Stimulated activated CD4-positive, alpha-beta T cell treated with anti-CD3 and anti-CD28 coated beads, Interleukin-15, amount 100 ng/mL, for 24 hours (primary cell): Measurements from ENCODE around the gene DIP2C.

ENCODE experiments used
- DNase-seq: peaks from one replicate; pipeline ENCODE4 v3.0.0-alpha.2; 2020

Gene DIP2C

DNA sequence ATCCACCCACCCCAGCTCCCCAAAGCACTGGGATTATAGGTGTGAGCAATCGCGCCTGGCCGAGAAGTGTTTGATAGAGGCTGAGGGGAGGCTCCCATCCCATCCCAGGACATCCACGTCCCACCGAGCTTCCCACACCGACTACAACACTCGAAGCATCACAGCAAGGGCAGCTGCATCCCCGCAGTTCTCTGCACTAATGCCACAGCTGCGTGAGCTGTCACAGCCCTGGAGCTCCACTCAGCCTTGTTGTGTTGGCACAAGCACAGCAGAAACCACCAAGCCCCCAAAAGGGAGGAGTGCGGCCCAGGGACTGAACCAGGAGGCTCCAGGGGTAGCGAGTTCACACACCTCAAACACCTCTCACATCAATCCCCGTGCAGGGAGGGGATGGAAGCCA is 121.6 kb downstream of the DIP2C start:
- no peak for DNase-seq

DNA sequence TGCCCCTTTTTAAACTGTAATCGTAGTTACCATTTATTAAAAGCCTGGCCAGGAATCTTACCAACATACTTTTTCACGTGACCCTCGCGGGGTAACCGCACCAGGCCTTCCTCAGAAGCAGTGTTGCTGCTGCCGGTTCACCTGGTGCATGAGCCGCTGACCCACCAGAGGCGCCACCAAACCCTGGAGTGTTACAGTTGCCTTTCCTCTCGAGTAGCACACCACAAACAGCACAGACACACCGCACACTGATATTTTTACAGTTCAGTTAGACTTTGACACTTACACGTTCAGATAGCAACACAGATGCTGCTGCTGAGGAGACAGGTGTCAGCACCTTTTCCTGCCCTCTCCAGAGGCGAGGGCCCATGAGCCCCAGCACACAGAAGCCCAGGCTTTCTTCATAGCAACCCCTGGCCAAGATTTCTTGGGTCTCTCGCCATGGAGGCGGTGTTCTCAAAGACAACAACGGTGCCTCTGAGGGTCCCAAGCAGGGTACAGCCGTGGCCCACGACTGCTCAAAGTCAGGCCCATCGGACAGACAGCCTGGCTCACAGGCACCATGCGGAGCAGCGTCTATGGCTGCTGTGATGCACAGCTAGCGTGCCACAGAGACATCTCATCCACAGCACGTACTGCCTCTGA is 123.1 kb downstream of the DIP2C start:
- DNase-seq, result no peak

DNA sequence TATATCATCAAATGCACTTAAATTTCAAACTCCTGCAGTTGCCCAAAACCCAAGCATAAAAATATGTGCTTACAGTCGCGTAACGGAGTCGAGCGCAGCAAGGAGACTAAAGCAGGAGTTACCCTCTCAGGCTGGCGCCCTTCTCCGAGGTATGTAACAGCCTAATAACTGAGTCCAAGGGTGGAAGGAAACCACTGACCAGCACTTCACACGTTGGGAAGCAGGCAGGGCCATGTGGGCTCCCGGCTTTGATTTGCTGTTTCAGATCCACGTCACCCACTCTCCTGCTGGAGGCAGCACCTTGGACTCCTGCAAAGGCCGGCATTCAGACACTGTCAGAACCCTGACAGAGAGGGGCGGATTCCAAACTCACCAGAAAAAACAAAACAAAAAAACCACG is 123.8 kb downstream of the DIP2C start:
- DNase-seq, result no peak

DNA sequence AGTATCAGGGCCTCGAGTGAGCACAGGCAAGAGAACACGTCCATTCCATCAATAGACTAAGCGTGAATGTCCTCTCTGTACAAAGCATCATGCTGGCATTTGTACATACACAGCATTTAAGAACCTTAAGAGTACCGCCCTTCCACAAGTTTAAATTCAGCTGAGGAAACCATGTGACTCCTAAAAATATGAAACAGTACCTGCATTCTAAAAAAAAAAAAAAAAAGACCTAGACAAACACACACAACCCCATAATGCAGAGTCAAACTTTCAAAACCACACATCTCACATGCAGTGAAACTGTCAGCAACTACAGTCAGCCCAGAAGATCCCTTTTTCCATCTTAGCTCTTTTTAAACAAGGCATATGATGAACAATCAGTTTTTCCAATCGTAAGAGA is 124.3 kb downstream of the DIP2C start:
- DNase-seq, result no peak

DNA sequence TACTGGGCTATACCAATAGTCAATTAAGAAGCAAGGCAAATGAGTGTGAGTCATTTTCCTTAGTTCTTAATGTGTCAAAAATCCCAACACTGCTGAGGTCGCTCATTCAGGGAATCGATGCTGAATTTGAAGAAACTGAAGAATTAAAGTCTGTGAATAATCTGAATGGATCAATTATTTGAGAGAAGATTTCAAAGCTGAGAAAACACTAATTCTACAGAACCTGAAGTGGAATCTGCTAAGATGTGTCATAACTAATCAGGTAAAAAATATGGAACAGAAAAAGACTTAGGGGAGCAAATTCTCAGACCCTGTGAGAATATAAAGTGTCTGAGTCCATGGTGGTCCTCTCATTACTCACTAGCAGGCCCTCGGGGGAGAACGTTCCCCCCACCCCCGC is 125.6 kb downstream of the DIP2C start:
- no peak for DNase-seq

DNA sequence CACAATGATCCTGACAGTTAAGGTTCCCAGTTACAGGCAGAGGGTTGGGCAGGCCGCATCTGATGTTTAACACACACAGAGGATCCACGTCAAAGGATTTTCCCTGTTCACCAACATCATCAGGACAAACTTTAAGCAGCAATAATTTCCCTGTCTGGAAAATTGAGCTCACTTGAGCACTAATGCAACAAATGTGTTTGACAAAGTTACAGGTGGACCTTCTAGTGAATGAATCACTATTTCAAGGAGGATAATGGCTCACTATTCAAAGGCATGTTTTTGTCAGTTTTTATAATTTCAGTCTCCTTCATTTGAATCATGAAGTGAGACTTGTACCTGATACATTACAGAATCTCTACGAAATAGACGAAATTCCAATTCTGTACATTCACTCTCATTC is 127.3 kb downstream of the DIP2C start:
- no peak for DNase-seq

DNA sequence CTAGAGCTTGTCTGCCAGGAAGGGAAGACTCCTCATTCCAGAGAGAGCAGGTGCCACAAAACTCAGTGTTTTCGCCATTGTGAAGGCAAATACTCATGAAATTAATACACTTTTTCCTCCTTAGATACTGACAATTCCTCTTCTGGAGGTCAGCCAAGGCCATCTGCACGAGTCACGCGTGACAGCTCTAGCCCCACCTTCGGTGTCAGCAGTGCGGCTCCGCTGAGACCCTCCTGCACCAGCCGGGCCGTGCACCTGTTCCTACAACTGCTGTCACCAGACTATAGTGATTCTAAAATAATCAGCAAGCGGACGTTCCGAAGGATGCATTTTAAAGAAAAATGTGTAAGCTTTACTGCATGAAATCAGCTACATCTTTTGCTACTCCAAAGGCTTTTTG is 127.7 kb downstream of the DIP2C start:
- no peak for DNase-seq

DNA sequence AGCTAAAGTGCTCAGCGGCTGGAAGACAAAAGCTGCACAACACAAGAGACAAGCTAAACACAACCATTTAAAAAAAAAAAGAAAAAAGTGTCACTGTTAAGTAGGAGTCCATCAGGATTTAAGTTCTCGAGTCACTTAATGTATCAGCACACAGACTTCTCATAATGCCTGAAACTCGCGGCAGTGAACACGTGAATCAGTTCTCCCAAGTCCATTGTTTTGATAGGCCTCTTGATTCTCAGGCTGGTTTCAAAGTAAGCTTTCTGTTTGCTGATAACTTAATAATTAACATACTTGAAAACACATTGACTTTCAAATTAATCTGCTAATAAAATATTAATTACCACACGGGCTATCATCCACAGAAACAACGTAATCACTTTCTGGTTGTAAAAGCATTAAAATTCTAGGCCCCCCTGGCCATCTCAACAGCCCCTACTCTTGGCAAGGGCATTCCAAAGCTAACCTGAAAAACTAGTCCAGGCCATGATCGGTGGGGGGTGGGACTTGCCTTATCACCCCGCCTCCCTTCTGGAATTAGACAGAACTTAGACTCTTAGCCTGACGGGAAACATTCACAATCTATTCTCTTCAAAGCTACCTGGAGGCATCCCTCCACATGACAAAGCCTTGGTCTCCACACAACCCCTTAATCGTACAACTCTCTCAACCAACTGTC is 129.0 kb downstream of the DIP2C start:
- DNase-seq, result no peak

DNA sequence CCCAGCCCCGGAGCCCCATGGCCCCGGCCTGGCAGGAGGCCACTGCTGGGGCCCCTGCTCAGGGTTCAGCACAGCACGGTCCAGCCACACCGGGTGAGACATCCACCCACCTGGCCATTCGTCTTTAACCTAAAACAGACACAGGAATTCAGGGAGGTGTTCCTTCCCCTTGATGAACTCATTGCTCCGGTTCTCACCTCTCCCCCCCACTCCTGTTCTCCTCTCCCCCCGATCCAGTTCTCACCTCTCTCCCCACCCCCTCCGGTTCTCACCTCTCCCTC is 129.8 kb downstream of the DIP2C start:
- DNase-seq, result no peak

DNA sequence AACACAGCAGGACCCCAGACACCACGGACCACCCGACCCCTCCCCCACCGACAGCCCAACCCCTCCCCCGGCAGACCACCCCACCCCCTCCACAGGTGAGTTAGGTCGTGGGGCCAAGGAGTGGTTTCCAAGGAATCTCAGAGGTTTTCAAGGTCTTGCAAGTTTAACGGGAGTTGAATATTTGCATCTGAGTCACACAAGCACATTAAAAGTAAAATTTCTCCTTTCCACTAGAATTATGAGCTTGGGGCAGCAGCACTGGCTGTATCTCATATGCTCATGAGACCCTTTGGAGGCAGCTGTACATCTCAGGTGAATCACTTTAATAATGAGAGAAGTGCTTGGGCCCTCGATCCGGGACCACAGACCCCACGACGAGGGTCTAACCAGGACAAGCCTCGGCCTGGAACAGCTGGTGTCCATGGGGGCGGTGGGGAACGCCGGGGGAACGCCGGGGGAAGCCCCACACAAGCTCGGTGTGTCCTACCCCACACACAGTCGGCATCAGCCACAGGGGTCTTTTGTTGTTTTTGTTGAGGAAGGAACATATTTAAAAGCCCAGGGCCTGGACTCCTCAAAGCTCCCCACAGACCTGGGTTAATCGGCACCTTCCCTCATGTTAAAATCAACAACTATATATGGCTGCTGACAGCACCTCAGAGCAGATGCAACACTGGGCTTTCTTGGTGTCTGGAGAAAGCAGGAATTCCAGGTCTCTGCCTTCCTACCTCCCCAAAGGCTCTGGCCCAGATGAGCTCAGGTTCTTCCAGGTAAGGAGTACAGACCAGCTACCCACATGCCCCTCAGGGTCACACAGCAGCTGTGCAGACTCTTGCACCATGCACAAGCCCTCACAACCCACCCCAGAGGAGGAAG is 130.3 kb downstream of the DIP2C start:
- no peak for DNase-seq

DNA sequence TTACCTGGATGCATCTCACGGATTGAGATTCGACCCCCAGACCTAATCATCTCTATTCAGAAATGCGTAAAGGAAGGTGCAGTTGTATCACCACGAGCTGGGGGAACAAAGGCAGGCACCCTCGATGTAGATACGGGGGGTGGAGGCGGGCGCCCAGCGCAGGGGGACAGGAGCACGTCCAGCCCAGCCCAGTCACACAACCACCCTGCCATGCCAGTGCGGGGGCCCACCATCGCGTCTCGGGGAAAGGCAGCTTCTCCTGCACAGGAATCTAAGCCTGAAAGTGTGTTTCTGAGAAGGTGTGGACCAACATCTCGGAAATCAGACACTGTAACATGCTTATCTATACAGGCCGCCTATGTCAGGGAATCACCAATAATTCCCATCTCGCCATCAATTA is 131.1 kb downstream of the DIP2C start:
- no peak for DNase-seq

DNA sequence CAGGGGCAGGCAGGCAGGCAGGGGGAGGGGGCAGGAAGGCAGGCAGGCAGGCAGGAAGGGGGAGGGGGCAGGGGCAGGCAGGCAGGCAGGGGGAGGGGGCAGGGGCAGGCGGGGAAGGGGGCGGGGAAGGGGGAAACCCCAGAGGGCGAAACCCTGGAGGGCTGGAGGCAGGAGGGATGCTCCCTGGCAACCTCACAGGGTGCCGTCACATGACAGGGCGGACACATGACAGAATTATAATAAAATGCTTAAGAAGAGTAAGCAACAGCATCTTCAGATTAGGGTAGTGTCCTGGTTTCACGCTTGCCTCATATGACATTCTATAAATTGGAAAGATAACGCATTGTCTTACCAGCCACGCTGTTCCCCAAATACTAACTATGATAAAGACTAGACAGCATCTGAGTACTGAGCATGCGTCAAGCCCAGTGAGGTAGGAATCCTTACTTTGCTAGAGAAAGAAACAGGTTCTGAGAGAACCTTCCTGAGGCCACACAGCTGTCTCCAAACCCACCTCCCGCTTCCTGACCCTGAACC is 131.6 kb downstream of the DIP2C start:
- peak; percentile 3 for DNase-seq

DNA sequence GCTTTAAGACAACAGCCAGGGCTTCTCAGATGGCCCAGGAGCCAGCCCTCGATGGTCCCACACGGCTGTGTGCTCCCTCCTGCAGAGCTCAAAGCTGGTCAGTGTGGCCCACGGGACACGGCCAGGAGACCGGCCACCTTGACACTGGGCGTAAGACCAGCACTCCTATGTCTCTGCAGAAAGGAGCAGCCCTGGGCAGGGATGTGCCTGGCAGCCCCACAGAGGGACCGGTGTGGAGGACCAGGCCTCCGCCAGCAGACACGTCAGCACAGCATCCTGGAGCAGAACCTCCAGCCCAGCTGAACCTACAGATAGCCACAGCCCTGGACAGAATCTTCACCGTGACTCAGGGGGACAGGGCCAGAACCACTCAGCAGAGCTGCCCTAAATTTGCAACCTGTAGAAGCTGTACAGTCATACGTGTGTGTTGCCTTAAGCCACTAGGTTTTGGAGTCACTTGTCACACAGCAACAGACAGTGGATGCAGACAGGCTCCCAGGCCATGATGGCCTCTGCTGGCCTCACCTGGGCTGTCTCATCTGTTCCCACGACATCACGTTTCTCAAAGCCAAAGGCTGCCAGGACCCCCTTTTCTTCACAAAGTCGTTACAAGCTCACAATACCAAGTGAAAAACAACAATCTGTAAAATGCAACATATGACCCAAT is 132.4 kb downstream of the DIP2C start:
- DNase-seq, result no peak

DNA sequence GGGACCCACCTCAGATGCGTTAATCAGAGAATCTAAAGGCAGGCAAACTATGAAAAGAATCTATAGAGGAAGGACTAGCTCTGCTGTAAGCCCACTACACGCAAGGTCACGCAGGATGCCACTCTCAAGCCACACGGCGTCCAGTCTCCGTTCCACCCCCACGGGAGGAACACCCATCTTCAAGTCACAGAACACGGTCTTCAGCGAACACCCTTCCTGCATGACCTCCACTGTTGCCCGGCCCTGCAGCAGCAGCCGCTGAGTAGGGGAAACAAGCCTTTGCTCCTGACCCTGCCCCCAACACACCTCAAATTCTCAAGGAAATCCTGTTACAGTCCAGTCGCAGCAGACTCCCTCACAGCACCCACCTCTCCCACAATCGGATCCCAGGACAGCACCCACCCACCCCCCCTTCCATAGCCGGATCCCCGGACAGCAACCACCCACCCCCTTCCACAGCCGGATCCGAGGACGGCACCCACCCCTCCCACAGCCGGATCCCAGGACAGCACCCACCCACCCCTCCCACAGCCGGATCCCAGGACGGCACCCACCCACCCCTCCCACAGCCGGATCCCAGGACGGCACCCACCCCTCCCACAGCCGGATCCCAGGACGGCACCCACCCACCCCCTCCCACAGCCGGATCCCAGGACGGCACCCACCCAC is 133.7 kb downstream of the DIP2C start:
- no peak for DNase-seq

DNA sequence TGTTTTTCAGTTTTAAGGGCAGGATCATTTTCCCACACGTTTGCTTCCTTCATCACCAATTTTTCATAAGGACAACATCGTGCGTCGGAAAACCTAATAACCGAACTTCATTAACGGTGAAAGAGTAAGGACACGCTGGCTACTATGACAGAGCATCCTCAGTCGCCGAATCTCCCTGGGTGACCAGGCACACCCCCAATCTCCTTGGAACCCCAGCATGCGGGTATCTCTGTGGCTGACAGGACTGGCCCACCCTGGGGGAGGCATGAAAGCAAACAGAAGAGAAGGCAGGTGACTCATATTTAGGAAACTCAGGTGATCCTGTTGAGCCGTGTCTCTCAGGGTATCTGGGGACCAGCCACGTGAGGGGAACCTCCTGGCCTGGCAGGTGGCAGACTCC is 134.2 kb downstream of the DIP2C start:
- no peak for DNase-seq

DNA sequence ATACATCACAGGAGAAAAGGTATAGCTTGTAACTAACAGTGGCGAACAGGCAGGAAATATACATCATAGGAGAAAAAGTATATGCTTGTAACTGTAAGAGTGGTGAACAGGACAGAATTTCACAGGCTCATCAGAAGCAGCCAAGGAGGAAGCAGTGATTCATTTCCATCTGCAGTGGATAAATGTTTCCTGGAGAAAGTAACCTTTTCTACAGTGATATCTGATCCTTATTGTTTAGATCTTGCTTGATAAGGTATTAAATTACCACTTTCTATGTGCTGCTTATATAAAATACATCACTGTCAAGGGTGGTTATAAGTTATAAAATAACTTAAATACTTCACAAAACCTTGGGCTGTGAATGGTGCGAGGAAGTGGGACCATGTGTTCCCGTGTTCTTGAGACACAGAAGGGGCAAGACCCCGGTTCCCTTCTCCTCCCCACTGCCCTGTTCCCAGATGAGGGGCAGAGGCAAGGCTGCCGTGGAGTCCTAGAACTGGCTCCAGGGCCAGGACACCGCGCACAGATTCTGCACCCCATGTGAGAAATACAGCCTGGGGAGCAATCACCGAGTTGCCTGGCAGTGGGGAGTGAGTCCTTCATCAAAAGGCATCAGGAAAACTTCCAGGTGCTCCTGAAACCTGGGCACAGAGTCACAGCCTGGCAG is 135.2 kb downstream of the DIP2C start:
- DNase-seq, result no peak

DNA sequence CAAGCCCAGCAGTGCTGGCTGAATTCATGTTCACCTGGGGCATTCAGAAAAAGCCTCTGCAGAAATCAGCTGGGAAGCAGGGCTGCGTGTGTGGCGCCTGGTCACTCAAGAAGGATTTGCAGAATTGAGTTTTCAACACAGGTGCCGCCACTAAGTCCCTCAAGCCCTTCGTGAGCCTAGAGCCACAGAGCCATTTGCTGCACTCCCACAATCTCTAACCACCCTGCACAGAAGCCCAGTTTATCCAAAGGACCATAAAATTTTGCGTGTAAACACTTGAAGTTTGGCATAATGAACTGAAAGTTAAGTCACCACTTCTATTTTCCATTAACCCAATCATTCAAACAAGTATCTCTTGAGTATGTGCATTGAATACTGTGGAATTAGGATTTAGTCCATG is 136.2 kb downstream of the DIP2C start:
- DNase-seq, result no peak

DNA sequence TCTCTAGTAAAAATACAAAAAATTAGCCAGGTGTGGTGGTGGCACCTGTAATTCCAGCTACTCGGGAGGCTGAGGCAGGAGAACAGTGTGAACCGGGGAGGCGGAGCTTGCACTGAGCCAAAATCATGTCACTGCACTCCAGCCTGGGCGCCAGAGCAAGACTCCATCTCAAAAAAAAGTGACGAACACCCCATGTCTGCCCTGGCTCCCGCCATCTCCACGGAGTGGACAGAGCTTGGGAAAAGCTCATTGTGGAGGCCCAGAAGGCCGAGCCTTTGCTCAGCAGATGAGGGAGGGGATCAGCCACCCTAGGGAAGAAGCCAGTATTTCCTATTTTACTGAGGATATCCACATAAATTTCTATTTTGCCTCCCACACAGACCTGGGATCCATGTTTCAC is 136.8 kb downstream of the DIP2C start:
- DNase-seq, result no peak

DNA sequence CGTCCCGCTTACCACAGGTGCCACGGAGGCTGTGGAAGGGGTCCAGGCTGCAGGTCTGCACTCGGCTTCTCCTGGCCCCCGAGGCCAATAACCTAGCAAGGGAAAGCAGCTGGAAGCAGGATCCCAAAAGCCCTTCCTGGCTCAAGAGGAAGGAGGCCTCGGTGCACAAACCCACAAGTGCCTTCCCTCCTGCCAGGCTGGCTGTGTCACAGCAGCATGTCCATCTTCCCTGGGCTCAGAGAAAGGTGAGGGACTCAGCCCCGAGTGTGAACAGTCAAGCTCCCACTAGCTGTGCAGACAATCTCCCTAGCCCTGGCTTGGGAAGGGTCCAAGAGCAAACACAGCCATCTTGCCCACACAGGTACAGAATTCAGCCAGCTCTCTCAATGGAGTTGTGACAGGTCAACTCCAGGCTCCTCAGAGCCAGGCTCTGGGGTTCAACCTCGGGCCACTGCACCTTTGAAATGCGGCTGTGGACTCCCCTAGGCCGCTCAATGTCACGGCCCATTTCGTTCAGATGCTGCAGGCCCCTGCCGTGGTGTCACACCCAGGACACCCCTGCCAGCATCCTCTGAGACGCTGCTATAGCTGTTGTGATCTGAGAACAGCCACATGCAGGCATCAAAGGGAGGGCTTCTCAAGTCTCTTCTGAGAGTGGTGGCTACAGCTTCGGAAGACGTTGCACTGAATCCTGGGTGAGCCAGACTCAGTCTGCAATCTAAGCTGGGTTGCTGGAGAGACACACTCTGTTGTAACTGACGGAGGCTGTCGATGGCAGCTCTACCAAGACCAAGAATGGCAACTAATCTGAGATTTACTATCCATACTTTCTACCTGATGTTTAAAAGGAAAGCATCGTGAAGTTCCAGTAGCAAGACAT is 137.9 kb downstream of the DIP2C start:
- DNase-seq, result no peak

DNA sequence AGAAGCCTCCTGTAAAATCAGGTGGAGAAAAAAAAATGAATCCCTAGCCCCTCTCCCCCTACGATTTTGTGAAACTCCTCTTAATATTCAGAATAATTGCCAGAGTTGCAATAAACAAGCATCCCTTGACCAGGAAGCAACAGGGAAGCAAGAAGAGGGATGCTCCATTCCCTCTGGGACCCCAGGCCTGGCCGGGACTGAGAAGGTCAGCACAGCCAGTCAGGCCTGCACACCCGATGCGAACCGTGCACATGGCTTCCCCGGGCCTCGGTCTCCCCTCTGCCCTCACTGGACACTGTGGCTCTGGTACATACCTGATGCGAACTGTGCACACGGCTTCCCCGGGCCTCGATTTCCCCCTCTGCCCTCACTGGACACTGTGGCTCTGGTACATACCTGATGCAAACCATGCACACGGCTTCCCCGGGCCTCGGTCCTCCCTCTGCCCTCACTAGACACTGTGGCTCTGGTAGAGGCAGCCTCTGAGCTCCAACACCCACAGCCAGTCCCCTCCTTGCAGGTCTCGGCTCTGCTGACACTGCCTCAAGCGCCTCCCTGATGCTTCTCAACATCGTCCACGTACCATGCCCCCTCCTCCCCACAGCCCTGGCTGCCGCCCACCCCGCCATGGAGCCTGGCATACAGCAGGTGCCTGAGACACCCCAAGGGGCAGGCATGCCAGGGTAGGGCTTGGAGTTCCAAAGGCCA is 138.6 kb downstream of the DIP2C start:
- DNase-seq, result no peak

DNA sequence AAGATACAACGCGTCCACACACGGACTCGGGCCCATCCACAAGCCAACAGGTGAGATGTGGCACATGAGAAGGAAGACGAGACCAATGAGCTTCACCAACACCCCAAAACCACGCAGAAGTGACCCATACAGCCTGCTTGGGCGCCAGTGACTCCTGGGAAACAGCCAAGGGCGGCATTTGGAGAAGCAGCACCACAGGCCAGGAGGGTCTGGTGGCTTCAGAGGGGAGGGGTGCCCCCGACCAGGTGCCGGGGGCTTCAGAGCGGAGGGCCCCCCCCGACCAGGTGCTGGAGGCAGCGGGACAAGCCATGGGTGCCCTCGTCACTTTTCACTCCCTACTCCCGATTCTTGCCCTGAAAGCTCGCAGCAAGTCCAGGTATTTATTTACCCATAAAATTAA is 140.1 kb downstream of the DIP2C start:
- DNase-seq, result no peak
